Panc1 (cell line): ENCODE results near the gene DUSP16. TPM values are rescaled to one million over a fixed set of nuclear protein-coding genes. Genes with fewer than 3 reads are reported as not detected.

Source experiments
- ATAC-seq: fragments of 200-7000 bp; cut with Tn5 transposase; 2 replicates; pipeline ENCODE4 v1.9.1; 2020; ENCODE audit warnings: mild to moderate bottlenecking, moderate library complexity
- BruUV-seq: library from RNA; stranded (reverse); fragments of 400-500 nt; replicated peaks from 2 replicates; lab custom pipeline; 2021; lab: Mats Ljungman, UMichigan
- CTCF ChIA-PET: fragments of 300-600 bp; sonication (Branson Sonifier 250); formaldehyde crosslinking; loops from one replicate; lab custom pipeline; 2022; ENCODE audit warnings: antibody characterized with exemption; lab: Charles Lee
- POLR2A ChIA-PET: fragments of 300-600 bp; sonication (Branson Sonifier 250); formaldehyde crosslinking; loops from one replicate; lab custom pipeline; 2022; ENCODE audit warnings: antibody characterized with exemption; lab: Charles Lee
- DNase-seq: peaks from one replicate; pipeline ENCODE4 v3.0.0-alpha.2; 2010; ENCODE audit warnings: low read depth, low spot score
- H3K27ac ChIP-seq: 2 replicates; pipeline ENCODE4 v1.5.1; 2011; ENCODE audit warnings: mild to moderate bottlenecking, low read length, inconsistent platforms
- H3K27me3 ChIP-seq: fragments of 200-500 bp; sonication (Bioruptor generic); 2 replicates; pipeline ENCODE4 v1.6.0; 2014; ENCODE audit warnings: low read length, inconsistent platforms; ENCODE audit not compliant: control insufficient read depth, insufficient read depth
- H3K36me3 ChIP-seq: fragments of 200-500 bp; sonication (Bioruptor generic); 2 replicates; pipeline ENCODE4 v1.5.1; 2014; ENCODE audit warnings: inconsistent platforms, mild to moderate bottlenecking, low read length, moderate library complexity; ENCODE audit not compliant: control insufficient read depth, insufficient read depth
- H3K4me1 ChIP-seq: 2 replicates; pipeline ENCODE4 v1.5.1; 2011; ENCODE audit warnings: inconsistent platforms, mild to moderate bottlenecking, low read length, moderate library complexity; ENCODE audit not compliant: control insufficient read depth, insufficient read depth
- H3K4me3 ChIP-seq, 2 experiments: 2 replicates each; pipeline ENCODE4 v1.5.1; 2011 to 2012; ENCODE audit warnings: low read depth in 2 of 2, low read length in 2 of 2, mild to moderate bottlenecking in 2 of 2, inconsistent platforms in 1 of 2, moderate library complexity in 1 of 2
- H3K9me3 ChIP-seq: fragments of 200-500 bp; sonication (Bioruptor generic); 2 replicates; pipeline ENCODE4 v1.5.1; 2014; ENCODE audit warnings: low read depth, mild to moderate bottlenecking, inconsistent platforms, low read length, moderate library complexity; ENCODE audit not compliant: control insufficient read depth, insufficient read depth
- CTCF ChIP-seq: fragments of 450-650 bp; IDR thresholded peaks from 2 replicates; pipeline ENCODE4 v1.5.1; 2017; ENCODE audit warnings: mild to moderate bottlenecking
- POLR2AphosphoS5 ChIP-seq: IDR thresholded peaks from 2 replicates; pipeline ENCODE4 v1.6.1; 2012; ENCODE audit warnings: mild to moderate bottlenecking, low read depth, low read length, moderate library complexity
- REST ChIP-seq, 2 experiments: IDR thresholded peaks; 2 replicates each; pipeline ENCODE4 v1.6.1; 2011 to 2012; ENCODE audit warnings: low read depth in 2 of 2, control low read depth in 1 of 2, low read length in 1 of 2, mild to moderate bottlenecking in 1 of 2, moderate library complexity in 1 of 2; ENCODE audit not compliant: insufficient read depth in 1 of 2
- SIN3A ChIP-seq: IDR thresholded peaks from 2 replicates; pipeline ENCODE4 v1.6.1; 2012; ENCODE audit warnings: low read depth, mild to moderate bottlenecking, low read length, moderate library complexity, borderline replicate concordance; ENCODE audit not compliant: insufficient read depth
- TCF7L2 ChIP-seq: IDR thresholded peaks from 2 replicates; pipeline ENCODE4 v1.6.1; 2011; ENCODE audit warnings: mild to moderate bottlenecking, low read depth, low read length, inconsistent platforms
- in situ Hi-C: cut with HindIII; loops from 2 replicates; pipeline ENCODE4 v1.10.0; 2016; ENCODE audit warnings: low sequenced_read_pairs, low pct_unique_long_range_greater_than_20kb
- intact Hi-C: fragments of 100-400 bp; cut with micrococcal nuclease; formaldehyde crosslinking; loops from one replicate; pipeline ENCODE4 v1.10.0; 2022; ENCODE audit not compliant: unreplicated experiment
- total RNA-seq: library from RNA; stranded (reverse); gene quantifications from one replicate; pipeline ENCODE4 v1.2.1, GENCODE V29; 2021; ENCODE audit not compliant: unreplicated experiment

The DUSP16 gene
- total RNA-seq, 1 experiment from 2014 or later: 12.9 TPM

GRCh38 chr12:12467264-12467663, 95.4 kb downstream of the DUSP16 start:
- POLR2A ChIA-PET: no interaction called here
- H3K36me3 ChIP-seq: no peaks in the 10 kb centered on the region
- in situ Hi-C loops: no loop called here
- no peaks in the 10 kb centered on the region for H3K4me1 ChIP-seq
- no peaks in the 10 kb centered on the region for H3K27me3 ChIP-seq
- H3K27ac ChIP-seq: no peak overlapping the region
- TF ChIP-seq CTCF: no peak
- no peak for TF ChIP-seq TCF7L2
- TF ChIP-seq POLR2AphosphoS5: no peak
- TF ChIP-seq SIN3A: no peak
- TF ChIP-seq REST (IDR thresholded peaks at IDR 0.05; ENCODE audit: insufficient read depth in 1 of 2, low read depth in 2 of 2, low read length in 1 of 2): no peak
- no TSS peak for BruUV-seq
- no peak overlapping the region for H3K4me3 ChIP-seq
- intact Hi-C loops: no loop called here
- no peaks in the 10 kb centered on the region for H3K9me3 ChIP-seq
- no peak for DNase-seq
- no peak for ATAC-seq
- CTCF ChIA-PET: no interaction called here

- ChIA-PET CTCF (no interaction called here), POLR2A (no interaction called here)
- no peak for ATAC-seq
- TF ChIP-seq TCF7L2: no peak
- TF ChIP-seq SIN3A: no peak
- TF ChIP-seq POLR2AphosphoS5: no peak
- TF ChIP-seq CTCF: no peak
- no peak for TF ChIP-seq REST (IDR thresholded peaks at IDR 0.05; ENCODE audit: insufficient read depth in 1 of 2, low read depth in 2 of 2, low read length in 1 of 2)
- no peaks in the 10 kb centered on the region for H3K36me3 ChIP-seq
- no peaks in the 10 kb centered on the region for H3K4me1 ChIP-seq
- no peaks in the 10 kb centered on the region for H3K27me3 ChIP-seq
- no peak overlapping the region for H3K4me3 ChIP-seq
- in situ Hi-C loops (no loop called here), intact Hi-C loops (no loop called here)
- BruUV-seq: no TSS peak
- H3K9me3 ChIP-seq: no peaks in the 10 kb centered on the region
- DNase-seq: no peak
- H3K27ac ChIP-seq: no peak overlapping the region
These were observed 96.5 kb downstream of the DUSP16 start for GRCh38 chr12:12466157-12466556.
